GM10248 (cell line): Measurements from ENCODE around the gene KIF26A.

Experiments
- CTCF ChIA-PET: fragments of 300-600 bp; sonication (Branson Sonifier 250); formaldehyde crosslinking; extraction: SDS; loops from one replicate; lab custom pipeline; 2021; ENCODE audit warnings: antibody characterized with exemption; lab: Yijun Ruan, JAX
- POLR2A ChIA-PET: fragments of 350-650 bp; sonication (Branson Sonifier 250); formaldehyde crosslinking; extraction: SDS; loops from one replicate; lab custom pipeline; 2020; ENCODE audit warnings: antibody characterized with exemption; lab: Yijun Ruan, JAX
- DNase-seq: peaks from one replicate; pipeline ENCODE4 v3.0.0; 2012; ENCODE audit errors: extremely low spot score
- TF ChIP-seq, protein P1 (sequence below): IDR thresholded peaks from 2 replicates; pipeline ENCODE4 v1.5.1; 2012; ENCODE audit warnings: mild to moderate bottlenecking, low read depth; ENCODE audit errors: extremely low read depth, missing control alignments, control extremely low read depth

The KIF26A gene

GRCh38 chr14:104221071-104221625 lies 82.8 kb downstream of the KIF26A start:
- CTCF ChIA-PET, result interaction anchor here (1.2 kb wide), 1 partner anchor 144 kb away, joined by 3 read pairs; no protein-coding TSS in a partner anchor
- no peak for DNase-seq
- TF ChIP-seq, protein P1, sequence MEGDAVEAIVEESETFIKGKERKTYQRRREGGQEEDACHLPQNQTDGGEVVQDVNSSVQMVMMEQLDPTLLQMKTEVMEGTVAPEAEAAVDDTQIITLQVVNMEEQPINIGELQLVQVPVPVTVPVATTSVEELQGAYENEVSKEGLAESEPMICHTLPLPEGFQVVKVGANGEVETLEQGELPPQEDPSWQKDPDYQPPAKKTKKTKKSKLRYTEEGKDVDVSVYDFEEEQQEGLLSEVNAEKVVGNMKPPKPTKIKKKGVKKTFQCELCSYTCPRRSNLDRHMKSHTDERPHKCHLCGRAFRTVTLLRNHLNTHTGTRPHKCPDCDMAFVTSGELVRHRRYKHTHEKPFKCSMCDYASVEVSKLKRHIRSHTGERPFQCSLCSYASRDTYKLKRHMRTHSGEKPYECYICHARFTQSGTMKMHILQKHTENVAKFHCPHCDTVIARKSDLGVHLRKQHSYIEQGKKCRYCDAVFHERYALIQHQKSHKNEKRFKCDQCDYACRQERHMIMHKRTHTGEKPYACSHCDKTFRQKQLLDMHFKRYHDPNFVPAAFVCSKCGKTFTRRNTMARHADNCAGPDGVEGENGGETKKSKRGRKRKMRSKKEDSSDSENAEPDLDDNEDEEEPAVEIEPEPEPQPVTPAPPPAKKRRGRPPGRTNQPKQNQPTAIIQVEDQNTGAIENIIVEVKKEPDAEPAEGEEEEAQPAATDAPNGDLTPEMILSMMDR, result no peak
- POLR2A ChIA-PET, result no interaction called here

DNA sequence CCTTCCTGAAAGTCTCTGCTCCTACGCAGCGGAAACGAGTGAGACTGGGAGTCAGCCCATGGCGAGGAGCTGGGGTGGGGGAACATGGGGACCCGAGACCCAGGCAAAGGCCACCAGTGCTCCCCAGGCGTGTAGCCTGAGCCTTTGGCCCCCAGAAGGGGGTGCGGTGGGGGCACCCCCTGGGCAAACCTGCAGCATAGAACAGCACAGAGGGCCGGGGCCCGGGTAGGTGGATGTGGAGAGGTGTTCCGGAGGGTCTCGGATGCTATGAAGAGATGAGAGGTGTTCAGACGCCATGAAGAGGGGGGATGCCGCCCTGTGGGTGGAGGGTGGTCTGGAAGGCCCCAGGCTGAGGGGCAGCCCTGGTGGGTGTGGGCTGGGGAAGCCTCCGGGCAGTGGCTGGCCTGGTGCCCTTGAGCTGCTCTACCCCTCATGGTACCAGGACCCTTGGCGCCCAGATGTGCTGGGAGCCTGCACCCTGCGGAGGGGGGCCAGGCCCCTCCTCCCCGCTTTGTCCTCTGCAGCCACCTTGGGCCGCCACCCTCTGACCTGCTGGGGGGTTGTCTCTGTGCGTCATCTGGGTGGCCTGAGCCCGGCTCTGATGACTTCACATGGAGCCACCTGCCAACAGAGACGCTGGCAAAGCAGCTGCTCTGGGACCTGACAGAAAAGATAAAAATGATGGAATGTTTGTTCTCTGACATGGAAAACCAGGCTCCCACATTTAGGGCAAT lies 83.4 kb downstream of the KIF26A start:
- ChIA-PET POLR2A (no interaction called here), CTCF (interaction anchor here (1.2 kb wide), 1 partner anchor 144 kb away, joined by 3 read pairs; no protein-coding TSS in a partner anchor)
- DNase-seq, result no peak
- TF ChIP-seq, protein P1, result no peak

- TF ChIP-seq, protein P1, result no peak
- DNase-seq, result no peak
- CTCF ChIA-PET, result interaction anchor here (1.2 kb wide), 1 partner anchor 145 kb away, joined by 3 read pairs; no protein-coding TSS in a partner anchor
- POLR2A ChIA-PET, result no interaction called here
These were observed 84.1 kb downstream of the KIF26A start for GRCh38 chr14:104222396-104223036.

DNA sequence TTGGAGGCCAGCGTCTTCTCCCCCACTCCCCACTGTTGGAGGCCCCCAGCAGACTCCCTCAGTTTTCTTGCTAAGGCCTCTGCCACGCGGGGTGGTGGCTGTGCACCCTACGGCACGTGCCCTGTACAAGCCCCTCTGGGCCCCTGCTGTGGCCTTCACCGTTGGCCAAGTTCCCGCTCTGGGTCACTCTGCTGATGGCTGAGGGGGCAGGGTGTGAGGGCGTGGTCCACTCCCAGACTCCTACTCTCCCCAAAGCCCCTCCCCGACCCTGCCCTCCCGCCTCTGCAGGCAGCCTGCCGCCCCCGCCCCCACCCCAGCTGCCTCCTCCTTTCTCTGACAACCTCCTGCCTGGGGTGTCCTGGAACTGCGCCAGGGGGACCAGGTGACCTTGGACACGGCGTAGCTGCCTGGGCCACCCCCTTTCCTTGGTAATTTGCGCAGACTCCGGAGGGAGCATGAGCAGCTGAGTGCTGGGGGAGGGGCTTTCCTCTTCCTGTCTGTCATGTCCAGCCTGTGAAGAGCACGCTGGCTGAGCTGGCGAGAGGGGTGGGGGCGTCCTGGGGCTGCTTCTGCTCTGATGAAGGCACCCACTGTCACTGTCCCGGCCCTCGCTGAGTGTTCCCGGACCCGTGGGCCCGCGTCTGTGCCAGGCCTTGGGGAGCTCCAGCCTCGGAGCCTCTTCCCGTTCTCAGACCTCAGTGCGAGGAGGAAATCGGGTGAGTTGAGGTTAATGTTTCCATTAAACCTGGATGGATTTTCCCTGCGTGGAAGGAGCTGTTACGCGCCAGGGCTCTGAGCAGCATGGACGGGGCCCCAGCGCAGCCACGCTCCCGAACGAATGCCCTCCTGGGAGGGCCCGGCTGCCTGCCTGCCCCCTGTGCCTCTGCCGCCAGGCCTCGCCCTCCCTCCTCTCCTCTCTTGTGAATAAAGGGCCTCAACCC lies 85.0 kb downstream of the KIF26A start:
- ChIA-PET CTCF (no interaction called here), POLR2A (no interaction called here)
- TF ChIP-seq, protein P1, result no peak
- DNase-seq, result no peak

- DNase-seq, result no peak
- ChIA-PET POLR2A (no interaction called here), CTCF (no interaction called here)
- TF ChIP-seq, protein P1, result no peak
These were observed 85.7 kb downstream of the KIF26A start for GRCh38 chr14:104224131-104224505.
